Suprapubic skin (tissue), 4 donors: ENCODE results near the gene FBXO5.

Experiments used
- CTCF ChIP-seq, 2 donors: fragments of 200-600 bp in 1 of 2; fragments of 450-650 bp in 1 of 2; sonication (generic) in 1 of 2; IDR thresholded peaks; one replicate each; pipeline ENCODE4 v1.5.1; 2016 to 2019; ENCODE audit warnings: antibody characterized with exemption in 2 of 2, mild to moderate bottlenecking in 1 of 2, moderate library complexity in 1 of 2
- EP300 ChIP-seq: sonication (generic); formaldehyde crosslinking; IDR thresholded peaks from one replicate; pipeline ENCODE4 v1.6.1; 2017; ENCODE audit warnings: antibody characterized with exemption
- POLR2A ChIP-seq, 2 donors: fragments of 450-650 bp; IDR thresholded peaks; one replicate each; pipeline ENCODE4 v1.6.1; 2017; ENCODE audit warnings: antibody characterized with exemption in 2 of 2, mild to moderate bottlenecking in 2 of 2, moderate library complexity in 2 of 2
- POLR2AphosphoS5 ChIP-seq, 3 donors: sonication (generic); formaldehyde crosslinking; IDR thresholded peaks; one replicate each; pipeline ENCODE4 v1.6.1; 2017; ENCODE audit warnings: antibody characterized with exemption in 3 of 3

GRCh38 chr6:152993847-152994246 is 11.0 kb upstream of the FBXO5 start:
- TF ChIP-seq EP300 (no peak), CTCF (IDR thresholded peaks at IDR 0.05) (no peak), POLR2A (IDR thresholded peaks at IDR 0.05) (no peak), POLR2AphosphoS5 (IDR thresholded peaks at IDR 0.05) (no peak)
